Kidney (tissue), 13 donors: Measurements from ENCODE around the gene MSL3B.

Source experiments
- DNase-seq, 5 donors: peaks; one replicate each; pipeline ENCODE4 v3.0.0-alpha.2; 2013 to 2020
- FAIRE-seq: peaks from 2 replicates; lab custom pipeline; 2012; peaks lifted over from hg19 to GRCh38; lab: Jason Lieb, UNC
- H3K27ac ChIP-seq, 2 donors: one replicate each; pipeline ENCODE4 v1.7.0; 2013; ENCODE audit warnings: low read depth in 2 of 2, low read length in 2 of 2, inconsistent platforms in 1 of 2
- H3K27me3 ChIP-seq: one replicate; pipeline ENCODE4 v1.7.1; 2013; ENCODE audit warnings: low read length, inconsistent platforms; ENCODE audit not compliant: control insufficient read depth, insufficient read depth
- H3K36me3 ChIP-seq, 3 donors: one replicate each; pipeline versions ENCODE4 v1.7.0 to v1.7.1; 2013; ENCODE audit warnings: low read length in 3 of 3, control low read depth in 1 of 3, inconsistent platforms in 1 of 3; ENCODE audit not compliant: insufficient read depth in 3 of 3, control insufficient read depth in 2 of 3
- H3K4me1 ChIP-seq, 3 donors: one replicate each; pipeline versions ENCODE4 v1.7.0 to v1.7.1; 2013; ENCODE audit warnings: low read length in 3 of 3, inconsistent platforms in 1 of 3, low read depth in 1 of 3; ENCODE audit not compliant: control insufficient read depth in 2 of 3, insufficient read depth in 2 of 3
- H3K4me3 ChIP-seq, 3 donors: one replicate each; pipeline versions ENCODE4 v1.7.0 to v1.8.1; 2013; ENCODE audit warnings: low read length in 3 of 3, control low read depth in 1 of 3, inconsistent platforms in 1 of 3
- H3K9ac ChIP-seq, 3 donors: one replicate each; pipeline versions ENCODE4 v1.7.0 to v1.7.1; 2013; ENCODE audit warnings: low read length in 3 of 3, control low read depth in 1 of 3, inconsistent platforms in 1 of 3
- H3K9me3 ChIP-seq, 3 donors: one replicate each; pipeline versions ENCODE4 v1.7.0 to v1.7.1; 2013; ENCODE audit warnings: low read length in 3 of 3, control low read depth in 1 of 3, inconsistent platforms in 1 of 3; ENCODE audit not compliant: control insufficient read depth in 2 of 3, insufficient read depth in 1 of 3
- CTCF ChIP-seq: IDR thresholded peaks from 3 replicates; pipeline ENCODE4 v1.5.1; 2012; ENCODE audit warnings: mild to moderate bottlenecking, moderate library complexity, borderline replicate concordance; ENCODE audit not compliant: insufficient read depth; ENCODE audit errors: extremely low read depth
- intact Hi-C: fragments of 100-400 bp; cut with DNase I; formaldehyde crosslinking; loops from one replicate; pipeline ENCODE4 v1.11.1; 2022
- donor health status: control.
- donor health status: control.
- donor health status: control.
- donor health status: control.
- donor health status: control.
- donor health status: DM: yes; HTN: yes; CAD: no.
- donor health status: Normal renal cell carcinoma (clear cell type).

Gene MSL3B

GRCh38 chr2:233871432-233871831, 3.2 kb upstream of the MSL3B start:
- Histone ChIP-seq H3K9ac (no peak overlapping the region), H3K36me3 (no peaks in the 10 kb centered on the region), H3K27ac (no peak overlapping the region), H3K9me3 (peaks cover 0 to 9% (median 0%) of the 10 kb centered on the region in 3 donors), H3K27me3 (no peaks in the 10 kb centered on the region), H3K4me3 (no peak overlapping the region), H3K4me1 (no peaks in the 10 kb centered on the region)
- no peak for TF ChIP-seq CTCF
- intact Hi-C loops: no loop called here
- FAIRE-seq: no peak
- no peak for DNase-seq

- peaks cover 0 to 9% (median 0%) of the 10 kb centered on the region in 3 donors for H3K9me3 ChIP-seq
- no peaks in the 10 kb centered on the region for H3K27me3 ChIP-seq
- TF ChIP-seq CTCF: no peak
- H3K4me1 ChIP-seq: no peaks in the 10 kb centered on the region
- no peak overlapping the region for H3K4me3 ChIP-seq
- no peaks in the 10 kb centered on the region for H3K36me3 ChIP-seq
- FAIRE-seq (no peak), DNase-seq (peak in 1 of 5 donors; percentile 68)
- H3K27ac ChIP-seq: no peak overlapping the region
- intact Hi-C loops: no loop called here
- no peak overlapping the region for H3K9ac ChIP-seq
Observed at GRCh38 chr2:233866479-233866878, 1.7 kb downstream of the MSL3B start.

- Histone ChIP-seq H3K9ac (no peak overlapping the region), H3K36me3 (no peaks in the 10 kb centered on the region), H3K4me1 (no peaks in the 10 kb centered on the region), H3K27ac (no peak overlapping the region), H3K4me3 (no peak overlapping the region), H3K9me3 (peaks cover 0 to 7% (median 0%) of the 10 kb centered on the region in 3 donors), H3K27me3 (no peaks in the 10 kb centered on the region)
- no peak for TF ChIP-seq CTCF
- FAIRE-seq (no peak), DNase-seq (peak in 1 of 5 donors; percentile 10)
- intact Hi-C loops: no loop called here
Observed at GRCh38 chr2:233865838-233866237, 2.3 kb downstream of the MSL3B start.

- no peak for FAIRE-seq
- no peak for DNase-seq
- no peak overlapping the region for H3K9ac ChIP-seq
Observed at GRCh38 chr2:233862261-233862768, 5.9 kb downstream of the MSL3B start.

More at GRCh38 chr2:233862261-233862768, 5.9 kb downstream of the MSL3B start:
- Histone ChIP-seq H3K27me3 (no peaks in the 10 kb centered on the region), H3K4me1 (no peaks in the 10 kb centered on the region), H3K36me3 (no peaks in the 10 kb centered on the region), H3K9me3 (no peaks in the 10 kb centered on the region), H3K27ac (no peak overlapping the region), H3K4me3 (no peak overlapping the region)
- no peak for TF ChIP-seq CTCF
- intact Hi-C loops: no loop called here
